Thyroid gland (tissue), 4 donors: ENCODE data around the gene NDUFV2. TPM values are rescaled to one million over a fixed set of nuclear protein-coding genes. Genes with fewer than 3 reads are reported as not detected.

Experiments used
- DNase-seq, 2 donors: peaks; one replicate each; pipeline ENCODE4 v3.0.0-alpha.2; 2019
- H3K27ac ChIP-seq, 3 donors: fragments of 200-600 bp; sonication (generic); 1 replicate in 2 of 3; 2 replicates in 1 of 3; pipeline ENCODE4 v1.5.1; 2016 to 2019; ENCODE audit warnings: mild to moderate bottlenecking in 1 of 3, moderate library complexity in 1 of 3
- H3K27me3 ChIP-seq: fragments of 200-600 bp; sonication (generic); one replicate; pipeline ENCODE4 v1.5.1; 2019
- H3K36me3 ChIP-seq, 2 donors: fragments of 200-600 bp; sonication (generic); one replicate each; pipeline ENCODE4 v1.5.1; 2016 to 2019
- H3K4me1 ChIP-seq, 2 donors: fragments of 200-600 bp; sonication (generic); one replicate each; pipeline ENCODE4 v1.5.1; 2017 to 2019
- H3K4me3 ChIP-seq, 3 donors: fragments of 200-600 bp; sonication (generic); replicated peaks in 1 of 3; 1 replicate in 2 of 3; 2 replicates in 1 of 3; pipeline ENCODE4 v1.5.1; 2016; ENCODE audit warnings: mild to moderate bottlenecking in 1 of 3
- H3K9me3 ChIP-seq: fragments of 200-600 bp; sonication (generic); one replicate; pipeline ENCODE4 v1.5.1; 2017
- POLR2A ChIP-seq, 2 donors: fragments of 450-650 bp; IDR thresholded peaks; one replicate each; pipeline ENCODE4 v1.6.1; 2017; ENCODE audit warnings: antibody characterized with exemption in 2 of 2, mild to moderate bottlenecking in 2 of 2, moderate library complexity in 1 of 2
- WGBS, 2 donors: methylation state at CpG; one replicate each; pipeline ENCODE4 v1.1.5; 2017; 5-methylcytosine and 5-hydroxymethylcytosine counted together
- intact Hi-C: fragments of 100-400 bp; cut with DNase I; formaldehyde crosslinking; loops from one replicate; pipeline ENCODE4 v1.15.1; 2023
- total RNA-seq, 4 donors: library from RNA; depleted of rRNA; stranded (reverse); fragments of >200 nt; gene quantifications; one replicate each; pipeline ENCODE4 v1.2.3, GENCODE V29; 2016
- TF ChIP-seq, protein P1 (sequence below), 6 experiments: fragments of 200-600 bp in 3 of 6; fragments of 450-650 bp in 3 of 6; sonication (generic) in 3 of 6; IDR thresholded peaks; one replicate each; pipeline ENCODE4 v1.5.1; 2016 to 2019; ENCODE audit warnings: antibody characterized with exemption in 6 of 6, mild to moderate bottlenecking in 2 of 6, inconsistent platforms in 1 of 6, moderate library complexity in 1 of 6

Gene NDUFV2
- total RNA-seq, 4 donors from 2014 or later = 103 to 114 (median 108) TPM

DNA sequence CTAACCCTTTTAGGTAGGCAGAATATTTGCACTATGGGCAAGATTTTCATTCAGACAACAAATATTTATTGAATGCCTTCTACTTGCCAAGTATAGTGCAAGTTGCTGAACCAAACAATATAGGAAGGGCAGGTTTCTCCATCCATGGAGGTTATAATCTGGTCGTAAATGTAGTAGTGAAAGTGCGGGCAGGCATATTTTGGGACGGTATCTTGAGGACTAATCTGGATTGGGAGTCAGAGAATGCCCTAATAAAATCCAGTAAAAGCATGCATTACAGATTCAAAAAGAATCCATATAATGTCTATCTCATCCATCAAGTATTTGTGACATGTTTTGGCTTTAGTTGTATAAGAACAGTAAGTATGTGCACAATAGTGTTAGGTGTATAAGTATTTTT is 1.7 kb upstream of the NDUFV2 start:
- Histone ChIP-seq H3K27ac (peak overlapping the region in 1 of 3 donors; percentile 98), H3K9me3 (no peaks in the 10 kb centered on the region), H3K27me3 (no peaks in the 10 kb centered on the region), H3K4me1 (peaks cover 22 to 23% of the 10 kb centered on the region in 2 donors), H3K36me3 (no peaks in the 10 kb centered on the region), H3K4me3 (no peak overlapping the region)
- 96 to 98% methylated on average over 3 of the region's 3 CpGs for WGBS, 2 donors
- intact Hi-C loops = no loop called here
- no peak for DNase-seq
- TF ChIP-seq, protein P1, sequence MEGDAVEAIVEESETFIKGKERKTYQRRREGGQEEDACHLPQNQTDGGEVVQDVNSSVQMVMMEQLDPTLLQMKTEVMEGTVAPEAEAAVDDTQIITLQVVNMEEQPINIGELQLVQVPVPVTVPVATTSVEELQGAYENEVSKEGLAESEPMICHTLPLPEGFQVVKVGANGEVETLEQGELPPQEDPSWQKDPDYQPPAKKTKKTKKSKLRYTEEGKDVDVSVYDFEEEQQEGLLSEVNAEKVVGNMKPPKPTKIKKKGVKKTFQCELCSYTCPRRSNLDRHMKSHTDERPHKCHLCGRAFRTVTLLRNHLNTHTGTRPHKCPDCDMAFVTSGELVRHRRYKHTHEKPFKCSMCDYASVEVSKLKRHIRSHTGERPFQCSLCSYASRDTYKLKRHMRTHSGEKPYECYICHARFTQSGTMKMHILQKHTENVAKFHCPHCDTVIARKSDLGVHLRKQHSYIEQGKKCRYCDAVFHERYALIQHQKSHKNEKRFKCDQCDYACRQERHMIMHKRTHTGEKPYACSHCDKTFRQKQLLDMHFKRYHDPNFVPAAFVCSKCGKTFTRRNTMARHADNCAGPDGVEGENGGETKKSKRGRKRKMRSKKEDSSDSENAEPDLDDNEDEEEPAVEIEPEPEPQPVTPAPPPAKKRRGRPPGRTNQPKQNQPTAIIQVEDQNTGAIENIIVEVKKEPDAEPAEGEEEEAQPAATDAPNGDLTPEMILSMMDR (IDR thresholded peaks at IDR 0.05) = no peak
- TF ChIP-seq POLR2A (IDR thresholded peaks at IDR 0.05) = no peak

DNA sequence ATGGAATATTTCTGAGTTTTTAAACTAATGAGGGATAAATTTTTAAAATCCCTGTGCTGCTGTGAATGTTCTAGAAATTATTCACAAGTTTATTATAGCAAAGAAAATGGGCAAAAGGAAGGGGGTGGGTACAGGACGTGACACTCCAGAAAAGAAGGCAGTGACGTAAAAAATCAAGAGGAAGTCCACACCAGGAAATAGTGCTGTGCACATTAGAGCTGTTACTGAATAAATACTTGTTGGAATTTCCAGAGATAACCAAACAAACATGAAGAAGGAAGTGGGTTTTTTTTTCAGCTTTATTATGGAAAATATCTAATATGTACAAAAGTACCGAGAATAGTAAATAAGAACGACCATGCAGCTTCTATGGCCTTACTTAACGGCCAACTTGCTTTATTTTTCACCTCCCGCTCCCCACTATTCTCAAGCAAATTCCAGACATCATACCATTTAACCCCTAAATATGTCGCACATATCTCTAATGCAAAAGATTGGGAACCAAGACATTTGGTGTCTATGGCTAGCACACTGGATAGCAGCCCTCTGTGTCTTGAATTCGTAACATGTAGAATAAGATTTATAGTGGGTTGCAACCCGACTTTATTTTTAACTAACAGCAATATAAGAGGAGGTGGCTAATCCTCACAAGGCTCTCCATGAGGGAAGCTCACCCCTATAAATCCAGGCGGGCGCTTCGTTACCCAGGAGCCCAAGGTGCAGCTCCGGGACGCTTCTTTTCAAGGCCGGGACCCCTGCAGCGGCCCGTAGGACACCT is 580 bp upstream of the NDUFV2 start:
- TF ChIP-seq, protein P1 (IDR thresholded peaks at IDR 0.05) = no peak
- TF ChIP-seq POLR2A (IDR thresholded peaks at IDR 0.05) = no peak
- H3K4me3 ChIP-seq = peak overlapping the region in 2 of 3 donors; percentile 65 to 91
- H3K27me3 ChIP-seq = no peaks in the 10 kb centered on the region
- H3K27ac ChIP-seq = peak overlapping the region; percentile 93 to 98 (median 97)
- WGBS, 2 donors = 3 to 4% methylated on average over 12 to 17 of the region's 17 CpGs
- no peak for DNase-seq
- no peaks in the 10 kb centered on the region for H3K9me3 ChIP-seq
- H3K36me3 ChIP-seq = no peaks in the 10 kb centered on the region
- intact Hi-C loops = loop anchor here (2.0 kb wide), 1 partner anchor 35 kb away; the partner anchor contains the start of gene ANKRD12
- peaks cover 29 to 33% of the 10 kb centered on the region in 2 donors for H3K4me1 ChIP-seq

DNA sequence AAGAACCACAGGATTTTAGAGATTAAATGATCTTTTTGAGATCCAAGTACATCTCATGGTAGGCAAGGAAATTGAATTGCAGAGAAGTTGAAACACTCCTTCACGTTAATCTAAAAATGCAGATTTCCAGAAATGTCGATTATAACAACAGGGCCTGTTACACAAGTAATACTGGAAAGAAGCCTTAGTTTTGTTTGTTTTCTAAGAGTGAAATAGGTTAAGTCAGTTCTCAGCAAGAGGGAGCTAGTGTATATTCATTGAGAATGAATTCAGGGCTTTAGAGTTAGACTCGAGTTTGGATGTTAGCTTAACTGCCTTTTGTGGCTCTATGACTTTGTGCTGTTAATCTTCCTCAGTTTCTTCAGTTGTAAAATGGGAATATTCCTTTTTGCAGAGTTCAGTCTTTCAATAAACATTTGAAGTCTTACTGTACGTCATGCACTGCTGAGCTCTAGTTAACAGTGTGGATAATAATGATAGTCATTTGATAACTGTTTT is 926 bp downstream of the NDUFV2 start:
- peaks cover 33 to 48% of the 10 kb centered on the region in 2 donors for H3K4me1 ChIP-seq
- WGBS, 2 donors = 2 to 4% methylated on average over 4 of the region's 4 CpGs
- intact Hi-C loops = loop anchor here (2.0 kb wide), 1 partner anchor 33 kb away; the partner anchor contains the start of gene ANKRD12
- H3K36me3 ChIP-seq = no peaks in the 10 kb centered on the region
- TF ChIP-seq, protein P1 (IDR thresholded peaks at IDR 0.05) = peak in 2 of 6 experiments; percentile 19 to 21
- TF ChIP-seq POLR2A (IDR thresholded peaks at IDR 0.05) = no peak
- no peak for DNase-seq
- peak overlapping the region; percentile 11 to 93 (median 65) for H3K4me3 ChIP-seq
- H3K9me3 ChIP-seq = no peaks in the 10 kb centered on the region
- H3K27me3 ChIP-seq = no peaks in the 10 kb centered on the region
- peak overlapping the region; percentile 96 to 98 (median 97) for H3K27ac ChIP-seq

DNA sequence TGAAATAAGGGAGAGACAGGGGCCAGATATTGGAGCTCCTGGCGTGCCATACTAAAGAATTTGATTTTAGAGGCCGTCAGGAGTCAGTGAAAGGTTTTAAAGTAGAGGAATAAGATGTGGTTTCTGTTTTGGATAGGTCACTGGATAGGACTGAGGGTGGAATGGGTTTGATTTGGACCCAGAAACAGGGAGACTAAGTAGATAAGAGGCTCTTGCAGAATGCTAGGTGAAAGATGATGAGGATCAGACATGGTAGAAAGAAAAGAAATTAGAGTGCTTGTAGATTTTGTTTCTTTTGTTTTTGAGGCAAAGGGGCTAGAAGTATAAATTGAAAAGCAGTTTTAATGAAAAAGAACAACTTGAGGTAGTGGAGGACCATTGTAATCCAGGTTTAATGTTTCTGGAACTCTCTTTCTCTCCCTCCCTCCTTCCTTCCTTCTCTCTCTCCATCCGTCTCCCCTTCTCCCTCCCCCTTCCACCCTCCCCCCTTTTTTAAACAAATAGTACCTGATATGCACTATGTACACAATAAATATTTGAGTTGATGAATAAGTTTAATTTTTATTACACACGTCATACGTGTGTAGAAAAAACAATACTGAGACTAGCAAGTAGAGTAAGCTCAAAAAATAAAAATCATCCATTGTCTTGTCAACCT is 1.9 kb downstream of the NDUFV2 start:
- WGBS, 2 donors = 26 to 28% methylated on average over 5 of the region's 5 CpGs
- Histone ChIP-seq H3K27ac (peak overlapping the region in 2 of 3 donors; percentile 97 to 98), H3K9me3 (no peaks in the 10 kb centered on the region), H3K4me3 (peak overlapping the region in 2 of 3 donors; percentile 1 to 65), H3K27me3 (no peaks in the 10 kb centered on the region), H3K36me3 (no peaks in the 10 kb centered on the region), H3K4me1 (peaks cover 40 to 58% of the 10 kb centered on the region in 2 donors)
- TF ChIP-seq POLR2A (IDR thresholded peaks at IDR 0.05) = no peak
- TF ChIP-seq, protein P1 (IDR thresholded peaks at IDR 0.05) = no peak
- no peak for DNase-seq
- intact Hi-C loops = no loop called here
